ENCODE results near the gene RNLS.

The RNLS gene

DNA sequence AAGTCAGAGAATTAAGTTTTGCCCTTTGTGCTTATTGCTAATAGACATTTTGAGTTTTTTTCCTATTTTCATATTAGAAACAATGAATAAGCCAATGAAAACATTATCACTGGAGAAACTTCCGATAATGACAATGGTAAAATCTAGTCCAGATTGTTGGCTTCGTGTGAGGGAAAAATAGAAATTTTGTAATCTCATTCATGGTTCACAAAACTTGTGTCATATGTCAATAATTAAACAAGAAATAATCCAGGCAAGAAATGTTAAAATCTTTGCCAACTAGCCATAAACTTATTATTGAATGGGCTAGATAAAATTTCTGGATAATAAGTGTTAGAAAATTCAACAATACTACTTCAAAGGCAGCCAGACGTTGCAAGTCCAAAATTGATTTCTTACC lies 36.6 kb downstream of the RNLS start:
- no peak for DNase-seq

GRCh38 chr10:88545359-88545758 lies 37.8 kb downstream of the RNLS start:
- DNase-seq: no peak

GRCh38 chr10:88544140-88544870 lies 38.8 kb downstream of the RNLS start:
- no peak for DNase-seq

DNA sequence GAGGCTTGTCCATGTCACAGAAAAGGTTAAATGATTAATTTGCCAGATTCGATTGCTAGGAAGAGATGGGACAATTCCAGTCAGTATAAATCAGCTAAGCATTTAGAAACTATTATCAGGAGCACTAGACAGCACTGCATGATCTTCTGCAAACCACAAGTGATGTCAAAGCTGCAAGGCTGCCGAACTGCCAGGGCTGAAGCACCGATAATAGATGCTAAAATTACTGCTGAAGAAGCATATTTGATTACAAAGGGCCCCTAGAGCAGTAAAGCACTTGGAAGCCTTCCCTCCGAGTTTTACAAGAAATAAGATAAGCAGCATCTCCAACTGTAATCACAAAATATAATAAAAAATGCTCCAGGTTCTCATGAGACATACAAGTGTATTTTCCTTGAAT lies 40.6 kb downstream of the RNLS start:
- DNase-seq: no peak

DNA sequence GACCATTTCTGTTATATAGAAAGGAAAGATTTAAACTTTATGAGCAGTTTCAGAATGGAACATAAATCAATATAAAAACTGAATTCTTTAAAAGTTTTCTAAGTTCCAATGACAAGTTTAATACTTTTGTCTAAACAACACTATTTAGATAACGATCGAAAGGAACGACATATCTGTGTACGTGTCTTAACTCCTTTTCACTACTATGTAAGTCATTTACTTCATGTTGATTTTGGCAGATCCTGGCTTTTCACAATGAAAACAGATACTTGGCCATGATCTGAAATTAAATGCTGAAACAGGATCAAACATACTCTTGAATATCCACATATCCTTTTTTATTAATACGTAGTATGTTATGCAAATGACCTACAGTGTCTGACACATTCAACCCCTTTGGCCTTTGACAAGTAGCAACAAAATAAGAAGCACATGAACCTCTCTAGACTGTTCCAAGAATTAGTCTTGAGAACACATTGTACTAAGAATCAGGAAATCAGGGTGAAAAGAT lies 41.9 kb downstream of the RNLS start:
- DNase-seq: no peak

DNA sequence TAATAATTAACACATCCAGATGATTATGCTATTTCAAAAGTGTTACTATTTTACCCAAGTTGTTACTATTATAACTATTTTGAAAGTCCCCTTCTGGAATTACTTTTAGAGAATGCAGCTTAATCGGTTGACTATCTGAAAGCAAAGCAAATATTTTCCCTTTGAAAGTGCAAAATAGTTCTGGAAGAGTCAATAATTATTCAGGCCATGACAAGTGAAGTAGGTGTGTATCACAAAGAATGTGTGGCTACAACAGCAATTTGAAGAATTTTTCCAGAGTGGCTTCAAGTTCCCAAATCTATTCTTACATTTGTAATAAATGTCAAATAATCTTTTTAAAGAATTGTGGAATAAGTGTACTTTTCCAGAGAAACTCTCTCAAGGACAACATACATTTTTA lies 42.8 kb downstream of the RNLS start:
- no peak for DNase-seq

DNA sequence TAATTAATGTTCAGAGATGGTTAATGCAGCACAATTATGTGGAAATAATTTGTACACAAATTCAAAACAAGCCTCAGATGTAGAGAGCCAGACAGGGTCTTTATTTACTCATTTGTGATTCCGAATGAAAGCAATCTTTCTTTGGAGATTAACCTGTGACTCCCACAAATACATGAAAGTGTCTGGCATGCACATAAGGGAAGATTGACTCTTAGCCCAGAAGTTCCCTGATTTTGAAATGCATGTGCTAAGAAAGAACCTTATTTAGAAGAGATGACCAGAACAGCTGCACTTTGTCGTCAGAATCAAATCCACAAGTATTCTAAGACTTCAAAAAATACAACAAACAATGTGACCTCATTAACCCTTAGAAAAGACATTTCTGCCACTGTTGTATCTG lies 45.1 kb downstream of the RNLS start:
- no peak for DNase-seq

DNA sequence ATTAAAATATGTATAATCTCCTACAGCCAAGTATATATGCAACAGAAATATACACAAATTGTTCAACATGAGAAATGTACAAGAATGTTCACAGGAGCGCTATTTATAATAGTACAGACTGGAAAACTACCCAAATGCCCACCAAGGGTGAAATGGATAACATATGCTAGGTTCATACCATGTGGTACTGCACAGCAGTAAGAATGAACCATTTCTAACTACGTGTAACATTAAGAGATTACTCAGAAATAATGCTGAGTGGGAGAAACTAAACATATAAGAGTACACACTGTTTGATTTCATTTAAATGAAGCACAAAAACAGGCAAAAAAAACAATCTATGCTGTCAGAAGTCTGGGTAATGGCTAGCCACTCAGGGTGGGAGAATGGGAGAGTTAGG lies 45.8 kb downstream of the RNLS start:
- no peak for DNase-seq

DNA sequence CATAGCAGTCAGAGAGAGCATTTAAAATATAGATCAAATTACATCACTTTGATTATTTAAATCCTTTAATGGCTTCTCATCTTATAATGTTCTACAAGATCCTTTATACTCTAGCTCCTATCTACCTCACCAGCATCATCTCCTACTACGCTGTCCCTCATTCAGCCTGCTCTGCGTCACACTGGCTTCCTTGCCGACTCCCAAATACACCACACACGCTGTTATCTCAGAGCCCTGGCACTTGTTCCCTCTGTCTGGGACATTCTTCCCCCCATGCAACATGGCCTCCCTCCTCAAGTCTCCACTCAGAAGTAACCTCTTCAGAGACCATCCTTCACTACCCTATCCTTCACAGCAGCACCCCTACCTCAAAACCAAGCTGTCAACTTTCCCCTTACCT lies 46.7 kb downstream of the RNLS start:
- no peak for DNase-seq

- no peak for DNase-seq
Measured at GRCh38 chr10:88534072-88534665, 48.9 kb downstream of the RNLS start.

GRCh38 chr10:88531392-88532052 lies 51.6 kb downstream of the RNLS start:
- no peak for DNase-seq

DNA sequence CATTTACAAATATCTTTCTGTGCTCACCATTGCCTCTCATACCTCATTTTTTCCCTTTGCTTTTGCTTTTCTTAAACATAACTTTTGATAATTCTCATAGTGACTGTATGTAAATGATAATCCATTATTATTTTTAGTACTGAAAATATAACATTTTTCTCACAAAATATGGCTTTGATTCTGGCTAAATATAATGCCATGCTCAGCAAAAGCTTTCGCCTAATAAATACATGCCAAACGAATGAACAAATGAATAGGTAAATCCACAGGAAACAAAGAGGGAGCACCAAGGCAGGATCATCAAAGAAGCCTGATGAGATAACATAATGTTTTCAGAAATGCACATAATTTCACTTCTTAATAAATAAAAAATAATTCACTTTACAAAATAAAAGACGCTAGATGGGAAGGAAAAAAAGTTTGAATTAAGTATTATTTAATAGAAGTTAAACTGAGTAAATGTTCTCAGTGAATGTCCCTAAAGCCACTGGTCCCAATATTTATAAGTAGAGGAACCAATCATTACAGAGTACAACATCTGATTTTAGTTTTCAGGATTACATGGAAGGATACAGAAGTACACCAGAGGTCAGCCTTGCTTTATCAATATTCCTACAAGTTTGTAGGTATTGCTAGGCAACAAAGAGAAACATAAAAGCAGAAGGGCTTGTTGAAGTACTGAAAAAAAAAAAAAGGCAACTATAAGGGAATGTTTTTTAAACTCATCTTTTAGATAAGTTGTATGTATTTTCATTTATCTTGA lies 52.3 kb downstream of the RNLS start:
- DNase-seq: no peak

DNA sequence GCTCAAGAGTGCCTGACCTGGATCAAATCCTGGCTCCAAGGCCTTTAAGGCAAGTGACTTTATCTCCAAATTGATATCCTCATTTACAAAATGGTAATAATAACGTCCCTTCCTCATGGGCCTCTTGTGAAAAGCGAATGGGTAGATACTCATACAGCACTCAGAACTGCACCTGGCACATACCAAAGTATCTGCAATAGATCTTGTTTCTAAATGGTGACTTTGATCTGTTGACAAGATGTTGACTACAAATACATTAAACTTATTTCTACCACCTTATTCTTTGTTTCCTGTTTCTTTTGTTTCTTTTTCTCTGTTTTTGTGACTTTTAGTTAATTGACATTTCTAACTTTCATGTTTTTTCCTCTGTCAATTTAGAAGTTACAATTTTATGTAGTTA lies 53.0 kb downstream of the RNLS start:
- DNase-seq: no peak

- no peak for DNase-seq
Measured at GRCh38 chr10:88528806-88529570, 54.1 kb downstream of the RNLS start.

DNA sequence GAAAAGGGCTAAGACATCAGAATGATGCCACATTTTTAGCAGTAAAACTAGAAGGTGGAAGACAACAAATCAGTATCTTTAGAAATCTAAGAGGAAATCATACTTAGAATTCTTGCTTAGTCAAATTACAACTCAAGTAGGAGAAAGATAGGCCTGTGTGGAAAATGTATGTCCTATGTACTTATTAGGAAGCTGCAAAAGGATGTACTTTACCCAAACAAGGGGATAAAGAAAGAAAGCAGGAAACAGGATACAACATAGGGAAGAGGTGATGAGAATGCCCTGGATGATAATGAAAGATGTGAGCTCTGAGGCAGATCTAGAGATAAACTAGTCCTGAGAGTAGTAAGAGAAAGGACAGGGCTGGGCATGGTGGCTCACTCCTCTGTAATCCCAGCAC lies 54.9 kb downstream of the RNLS start:
- no peak for DNase-seq

DNA sequence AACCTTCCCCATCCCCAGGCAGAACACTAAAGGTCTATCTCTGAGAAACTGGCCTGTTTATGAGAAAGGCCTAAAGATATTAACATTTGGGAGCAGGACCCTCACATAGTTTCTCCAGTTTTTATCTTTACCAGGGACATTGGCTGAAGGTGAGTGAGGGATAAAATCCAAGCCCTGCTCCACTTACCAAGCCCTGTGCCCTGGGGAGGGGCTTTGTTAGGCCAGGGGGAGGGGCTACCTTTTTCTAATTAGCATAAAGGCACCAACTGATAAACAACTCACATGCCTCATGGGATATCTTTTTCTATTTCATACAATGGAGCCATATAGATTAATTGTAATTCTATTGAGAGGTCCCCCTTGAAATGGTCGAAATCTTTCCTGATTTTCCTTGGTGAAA lies 55.9 kb downstream of the RNLS start:
- DNase-seq: no peak

- DNase-seq: no peak
Measured at GRCh38 chr10:88526501-88527105, 56.5 kb downstream of the RNLS start.

DNA sequence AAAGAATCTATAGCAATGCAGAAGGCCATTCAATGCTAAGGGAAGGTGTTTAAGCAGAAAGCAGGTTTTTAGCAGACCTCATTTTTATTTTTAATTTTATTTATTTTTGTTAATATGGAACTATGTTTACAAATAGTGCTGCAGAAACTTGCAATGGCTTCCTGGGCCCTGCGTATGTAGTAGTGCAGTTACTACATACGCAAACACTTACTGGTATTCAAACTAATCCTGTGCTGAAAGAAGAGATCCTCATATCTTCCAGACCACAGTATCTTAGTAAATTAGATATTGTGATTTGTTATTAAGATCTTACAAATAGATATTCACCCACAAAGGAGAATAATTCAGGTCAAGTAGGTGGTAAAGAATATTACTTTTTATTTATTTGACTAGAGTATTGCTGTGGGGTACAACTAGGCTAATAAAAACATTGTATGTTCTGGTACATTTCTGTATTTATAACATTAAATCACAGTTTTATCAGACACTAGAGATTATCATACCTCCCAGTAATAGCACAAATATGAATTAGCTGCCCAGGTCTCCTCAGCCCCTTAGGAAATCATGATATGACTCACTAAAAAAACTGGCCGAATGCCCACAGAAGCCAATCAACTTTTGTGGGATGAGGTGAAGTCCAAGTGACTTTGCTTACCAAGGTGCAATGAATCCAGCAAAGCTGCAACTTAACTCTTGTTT lies 57.6 kb downstream of the RNLS start:
- DNase-seq: no peak

GRCh38 chr10:88523739-88524400 lies 59.2 kb downstream of the RNLS start:
- DNase-seq: no peak

DNA sequence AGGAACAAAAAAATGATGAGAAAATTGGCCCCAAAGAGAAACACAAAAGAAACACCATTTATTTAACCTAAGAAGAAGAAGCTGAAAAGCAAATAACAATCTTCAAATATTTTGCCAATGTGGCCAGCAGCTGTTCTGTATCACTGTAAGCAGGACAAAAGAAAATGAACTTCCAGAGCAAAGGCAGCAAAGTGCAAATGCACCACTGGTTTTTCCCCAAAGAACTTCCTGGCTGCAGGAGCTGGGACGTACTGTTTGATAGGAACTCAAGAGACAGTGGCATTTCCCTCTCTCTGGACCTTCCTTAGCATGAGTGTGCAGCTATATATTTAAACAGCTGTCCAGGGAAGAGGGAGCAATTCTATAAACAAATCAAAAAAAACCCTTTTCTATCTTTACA lies 60.4 kb downstream of the RNLS start:
- DNase-seq: no peak

GRCh38 chr10:88521791-88522190 lies 61.3 kb downstream of the RNLS start:
- DNase-seq: no peak
